Thoracic aorta (tissue), 2 donors: ENCODE measurements around the gene TNRC6C. TPM values are rescaled to one million over a fixed set of nuclear protein-coding genes. Genes with fewer than 3 reads are reported as not detected.

ENCODE experiments used
- ATAC-seq: fragments of 150-250 bp; one replicate; pipeline ENCODE4 v1.8.0; 2017; ENCODE audit warnings: low read depth; ENCODE audit not compliant: insufficient number of reproducible peaks, low FRiP score
- DNase-seq: peaks from one replicate; pipeline ENCODE4 v3.0.0-alpha.2; 2020; ENCODE audit warnings: low spot score
- H3K27ac ChIP-seq, 2 donors: fragments of 200-600 bp; sonication (generic); 1 replicate in 1 of 2; 2 replicates in 1 of 2; pipeline ENCODE4 v1.5.1; 2016; ENCODE audit warnings: mild to moderate bottlenecking in 2 of 2, moderate library complexity in 2 of 2
- H3K27me3 ChIP-seq: fragments of 200-600 bp; sonication (generic); replicated peaks from 2 replicates; pipeline ENCODE4 v1.6.0; 2016; ENCODE audit warnings: mild to moderate bottlenecking; ENCODE audit not compliant: insufficient read depth
- H3K36me3 ChIP-seq: fragments of 200-600 bp; sonication (generic); one replicate; pipeline ENCODE4 v1.5.1; 2016
- H3K4me1 ChIP-seq, 2 donors: fragments of 200-600 bp; sonication (generic); 1 replicate in 1 of 2; 2 replicates in 1 of 2; pipeline versions ENCODE4 v1.5.1 to v1.6.0; 2016; ENCODE audit warnings: low read depth in 2 of 2, mild to moderate bottlenecking in 1 of 2; ENCODE audit not compliant: control insufficient read depth in 1 of 2
- H3K4me3 ChIP-seq: fragments of 200-600 bp; sonication (generic); 2 replicates; pipeline ENCODE4 v1.5.1; 2016; ENCODE audit warnings: mild to moderate bottlenecking
- H3K9me3 ChIP-seq: fragments of 200-600 bp; sonication (generic); 2 replicates; pipeline ENCODE4 v1.5.1; 2016
- CTCF ChIP-seq: fragments of 200-600 bp; sonication (generic); IDR thresholded peaks from one replicate; pipeline ENCODE4 v1.5.1; 2019; ENCODE audit warnings: antibody characterized with exemption
- total RNA-seq, 2 donors: library from RNA; depleted of rRNA; stranded (reverse); fragments of >200 nt; gene quantifications; one replicate each; pipeline versions ENCODE4 v1.1.0 to v1.2.3, GENCODE V29; 2016

TNRC6C gene
- total RNA-seq, 2 donors from 2014 or later, result 27.8 to 41.1 TPM

- H3K36me3 ChIP-seq, result no peaks in the 10 kb centered on the region
- H3K9me3 ChIP-seq, result no peaks in the 10 kb centered on the region
- H3K27me3 ChIP-seq, result no peaks in the 10 kb centered on the region
- DNase-seq (no peak), ATAC-seq (no peak)
- no peak for TF ChIP-seq CTCF
- no peak overlapping the region for H3K4me3 ChIP-seq
- H3K27ac ChIP-seq, result no peak overlapping the region
- H3K4me1 ChIP-seq, result peaks cover 0 to 6% of the 10 kb centered on the region in 2 donors
Measured at GRCh38 chr17:78117027-78117981, 158.8 kb downstream of the TNRC6C start.

DNA sequence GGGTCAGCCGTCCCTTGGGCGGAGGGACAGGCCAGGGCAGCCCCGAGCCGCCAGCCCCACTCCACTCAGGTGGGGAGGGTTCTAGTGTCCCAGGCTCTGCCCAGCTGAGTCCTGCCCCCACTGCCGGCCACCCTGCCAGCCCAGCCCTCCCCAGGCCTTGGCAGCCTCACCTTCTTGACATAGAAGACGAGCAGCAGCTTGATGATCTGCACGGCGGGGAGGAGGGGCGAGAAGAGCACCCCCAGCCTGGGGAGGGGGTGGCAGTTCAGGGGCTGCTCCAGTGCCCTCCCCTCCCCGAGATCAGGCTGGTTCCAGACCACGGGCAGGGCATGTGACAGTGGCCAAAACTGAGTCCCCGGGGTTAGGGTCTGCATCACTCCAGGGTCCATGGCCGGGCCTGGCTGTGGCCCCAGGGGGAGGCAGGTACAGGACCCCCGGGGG, 160.3 kb downstream of the TNRC6C start:
- Histone ChIP-seq H3K4me1 (peaks cover 0 to 6% of the 10 kb centered on the region in 2 donors), H3K36me3 (no peaks in the 10 kb centered on the region), H3K27ac (no peak overlapping the region), H3K27me3 (no peaks in the 10 kb centered on the region), H3K4me3 (no peak overlapping the region), H3K9me3 (no peaks in the 10 kb centered on the region)
- ATAC-seq (no peak), DNase-seq (no peak)
- no peak for TF ChIP-seq CTCF

DNA sequence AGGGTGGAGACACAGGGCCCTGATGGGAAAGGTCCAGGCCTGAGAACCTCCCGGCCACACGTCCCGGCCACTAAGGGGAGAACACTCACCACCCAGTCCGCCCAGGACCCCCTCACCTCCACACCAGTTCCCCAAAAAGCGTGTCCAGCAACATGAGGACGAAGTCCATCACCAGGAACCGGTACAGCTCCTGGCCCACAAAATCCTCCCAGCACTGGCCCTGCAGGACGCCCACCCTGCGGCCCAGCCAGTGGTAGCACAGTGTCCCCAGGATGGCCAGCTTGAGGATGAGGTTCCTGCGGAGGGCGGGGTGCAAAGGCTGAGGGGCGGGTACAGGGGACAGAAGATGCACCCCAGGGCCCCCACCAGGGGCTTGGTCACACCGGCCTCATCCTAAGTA, 162.0 kb downstream of the TNRC6C start:
- TF ChIP-seq CTCF, result no peak
- H3K36me3 ChIP-seq, result no peaks in the 10 kb centered on the region
- H3K4me3 ChIP-seq, result no peak overlapping the region
- no peaks in the 10 kb centered on the region for H3K9me3 ChIP-seq
- no peaks in the 10 kb centered on the region for H3K27me3 ChIP-seq
- peaks cover 3 to 14% of the 10 kb centered on the region in 2 donors for H3K4me1 ChIP-seq
- ATAC-seq, result no peak
- DNase-seq, result no peak
- H3K27ac ChIP-seq, result no peak overlapping the region

DNA sequence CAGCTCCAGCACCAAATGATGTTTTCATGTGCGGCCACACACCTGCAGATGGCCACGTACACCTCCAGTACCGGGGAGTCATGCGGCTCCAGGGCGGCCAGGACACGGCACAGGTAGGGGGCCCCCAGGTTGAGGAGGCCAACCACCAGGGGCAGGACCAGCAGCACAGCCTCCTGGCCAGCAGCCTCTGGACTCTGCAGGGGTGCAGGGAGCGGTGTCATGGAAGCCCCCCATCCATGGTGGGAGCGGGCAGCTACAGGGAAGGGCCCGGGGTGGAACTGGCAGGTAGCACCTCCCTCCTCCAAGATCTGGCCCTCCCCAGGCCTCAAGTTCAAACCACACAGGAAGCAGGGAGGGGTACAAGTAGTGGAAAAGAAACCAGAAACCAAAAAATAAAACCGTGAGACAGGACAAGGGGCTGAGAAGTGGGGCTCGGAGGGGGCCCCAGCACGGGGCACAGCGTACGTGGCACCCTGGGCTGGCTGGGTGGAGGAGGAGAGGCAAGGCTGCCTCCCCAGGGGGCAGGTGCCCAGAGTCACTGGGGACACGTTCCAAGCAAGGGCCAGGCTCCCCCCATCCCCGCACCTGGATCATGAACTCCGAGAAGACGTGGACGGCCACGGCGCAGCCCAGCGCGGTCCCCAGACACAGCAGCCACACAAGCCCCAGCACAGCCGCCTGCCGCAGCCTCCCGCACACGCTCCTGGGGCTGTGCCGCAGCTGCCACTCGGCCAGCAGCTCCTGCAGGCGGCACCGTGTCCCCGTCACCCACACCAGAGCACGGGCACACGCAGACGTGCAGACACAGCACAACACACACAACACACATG, 162.7 kb downstream of the TNRC6C start:
- ATAC-seq (no peak), DNase-seq (no peak)
- Histone ChIP-seq H3K27ac (no peak overlapping the region), H3K4me1 (peaks cover 8 to 20% of the 10 kb centered on the region in 2 donors), H3K4me3 (no peak overlapping the region), H3K36me3 (no peaks in the 10 kb centered on the region), H3K9me3 (no peaks in the 10 kb centered on the region), H3K27me3 (no peaks in the 10 kb centered on the region)
- no peak for TF ChIP-seq CTCF

DNA sequence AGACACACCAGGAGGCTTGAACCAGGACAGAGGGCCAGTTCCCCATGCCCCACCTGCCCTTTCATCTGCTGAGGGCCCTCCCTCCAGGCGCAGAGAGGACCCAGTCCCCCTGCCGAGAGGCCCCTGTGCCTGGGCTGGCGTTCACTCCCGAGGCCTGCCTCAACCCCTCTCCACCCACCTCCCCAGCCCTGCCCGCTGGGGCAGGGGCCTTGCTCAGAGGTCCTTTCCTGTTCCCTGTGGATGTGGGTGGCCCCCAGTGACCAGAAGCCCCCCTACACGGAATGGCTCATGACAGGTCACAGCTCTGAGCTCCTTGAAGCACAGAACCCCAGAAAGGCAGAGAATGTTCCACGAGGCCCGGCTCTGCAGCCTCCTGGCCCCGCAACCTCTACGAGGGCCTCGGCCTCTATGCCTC, 163.3 kb downstream of the TNRC6C start:
- H3K9me3 ChIP-seq, result no peaks in the 10 kb centered on the region
- no peak for TF ChIP-seq CTCF
- no peak overlapping the region for H3K27ac ChIP-seq
- H3K4me3 ChIP-seq, result no peak overlapping the region
- no peaks in the 10 kb centered on the region for H3K27me3 ChIP-seq
- H3K36me3 ChIP-seq, result no peaks in the 10 kb centered on the region
- DNase-seq (no peak), ATAC-seq (no peak)
- peaks cover 8 to 27% of the 10 kb centered on the region in 2 donors for H3K4me1 ChIP-seq
